ENCODE measurements around the gene NAALADL2. TPM values are rescaled to one million over a fixed set of nuclear protein-coding genes. Genes with fewer than 3 reads are reported as not detected.

The NAALADL2 gene
- total and polyA plus RNA-seq, 2 of the 4 experiments (the other 2 are of a cell fraction) = 3.8 to 19.2 TPM

DNA sequence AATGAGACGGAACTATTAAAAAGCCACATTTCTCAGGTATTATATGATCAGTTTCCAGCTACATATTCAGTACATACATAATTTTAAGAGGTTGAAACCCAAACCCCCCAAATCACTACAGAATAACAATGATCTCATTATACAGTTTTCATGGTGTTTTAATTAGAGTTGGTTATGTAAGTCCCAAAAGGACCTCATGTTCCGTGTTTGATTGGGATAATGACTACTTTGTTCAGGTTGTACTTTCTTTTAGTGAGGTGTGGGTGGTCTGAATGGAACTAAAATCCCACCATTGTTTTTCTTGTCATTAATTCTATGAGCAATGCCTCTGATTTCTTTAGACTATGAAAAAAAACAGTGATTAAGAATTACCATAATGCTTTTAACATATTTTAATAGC lies 905.6 kb downstream of the NAALADL2 start:
- dilution Hi-C loops (cut with HindIII; ENCODE audit: low sequenced_read_pairs, unreplicated experiment) = no loop called here
- Histone ChIP-seq H3K4me2 (ENCODE audit: low read depth, low read length) (no peak overlapping the region), H3K27ac (ENCODE audit: insufficient read depth, low read length) (no peak overlapping the region), H3K4me3 (ENCODE audit: insufficient read depth, low read depth, low read length) (no peak overlapping the region), H3K56ac (ENCODE audit: extremely low read depth, insufficient read depth, low read length) (no peak overlapping the region), H3K14ac (replicated peaks; ENCODE audit: low read depth, low read length) (no peak overlapping the region), H2BK20ac (ENCODE audit: low read depth, low read length) (no peak overlapping the region), H2AFZ (replicated peaks; ENCODE audit: low read length, poor library complexity) (no peak overlapping the region), H2BK5ac (ENCODE audit: low read depth, low read length, poor library complexity, severe bottlenecking) (no peak overlapping the region), H3K4ac (ENCODE audit: low read depth, low read length) (no peak overlapping the region), H3K36me3 (ENCODE audit: control insufficient read depth, insufficient read depth, low read length) (no peaks in the 10 kb centered on the region), H2BK120ac (ENCODE audit: low read depth, low read length) (no peak overlapping the region), H3K9me1 (ENCODE audit: insufficient read depth, low read length) (no peaks in the 10 kb centered on the region), H3K9ac (ENCODE audit: low read depth, low read length) (no peak overlapping the region), H3K4me1 (ENCODE audit: control insufficient read depth, insufficient read depth, low read length) (no peaks in the 10 kb centered on the region), H2BK15ac (ENCODE audit: low read depth, low read length) (no peak overlapping the region), H3K79me1 (ENCODE audit: low read depth in 1 of 2, low read length in 2 of 2) (no peaks in the 10 kb centered on the region), H3K9me3 (ENCODE audit: control insufficient read depth, insufficient read depth, low read length) (no peaks in the 10 kb centered on the region), H3K18ac (ENCODE audit: low read depth, low read length) (no peak overlapping the region), H3K23ac (ENCODE audit: low read depth, low read length) (no peak overlapping the region), H4K91ac (ENCODE audit: insufficient read depth, low read depth, low read length) (no peak overlapping the region), H4K5ac (ENCODE audit: low read depth, low read length) (no peak overlapping the region), H3K27me3 (ENCODE audit: control insufficient read depth, insufficient read depth, low read length) (no peaks in the 10 kb centered on the region), H2AK9ac (replicated peaks; ENCODE audit: low read depth, low read length, poor library complexity) (no peak overlapping the region), H4K8ac (ENCODE audit: low read depth in 2 of 2, low read length in 2 of 2) (no peak overlapping the region), H4K20me1 (ENCODE audit: insufficient read depth, low read length) (no peaks in the 10 kb centered on the region), H2AK5ac (ENCODE audit: low read depth, low read length) (no peak overlapping the region)
- no CpG with 5 or more reads among the region's 2 CpGs for WGBS, 2 experiments (ENCODE audit: extremely low coverage in 2 of 2, insufficient read length in 1 of 2)
- no peak for ATAC-seq (ENCODE audit: low read depth)
- POLR2A ChIA-PET (ENCODE audit: unreplicated experiment) = no interaction called here
- intact Hi-C loops (cut with micrococcal nuclease) = no loop called here
- DNase-seq = no peak
- CTCF ChIA-PET = no interaction called here
- TF ChIP-seq CEBPB (IDR thresholded peaks at IDR 0.05; ENCODE audit: low read depth, low read length) = no peak
- BruUV-seq (replicated peaks) = no TSS peak
- in situ Hi-C loops (cut with MboI; ENCODE audit: low sequenced_read_pairs) = no loop called here

Measured in IMR-90 (cell line).